Jurkat, Clone E6-1 (cell line): Measurements from ENCODE around the gene IL17RE. TPM values are rescaled to one million over a fixed set of nuclear protein-coding genes. Genes with fewer than 3 reads are reported as not detected.
"Not testable (repeated sequence)": the region's sequence is repeated elsewhere in the genome, so short reads cannot be mapped to it uniquely, and the experiment has no call there.

Experiments
- DNase-seq: peaks from one replicate; pipeline ENCODE4 v3.0.0-alpha.2; 2011; ENCODE audit warnings: low read depth, low spot score
- H3K4me3 ChIP-seq: 2 replicates; pipeline ENCODE4 v1.5.1; 2011; ENCODE audit warnings: mild to moderate bottlenecking, low read length, control low read depth, moderate library complexity
- polyA plus RNA-seq: library from polyadenylated mRNA; unstranded; fragments of >200 nt; gene quantifications from one replicate; pipeline ENCODE4 v1.2.1, GENCODE V29; 2012; ENCODE audit warnings: missing spikeins; ENCODE audit not compliant: insufficient read length, insufficient read depth

IL17RE gene
- 1.5 TPM for polyA plus RNA-seq

DNA sequence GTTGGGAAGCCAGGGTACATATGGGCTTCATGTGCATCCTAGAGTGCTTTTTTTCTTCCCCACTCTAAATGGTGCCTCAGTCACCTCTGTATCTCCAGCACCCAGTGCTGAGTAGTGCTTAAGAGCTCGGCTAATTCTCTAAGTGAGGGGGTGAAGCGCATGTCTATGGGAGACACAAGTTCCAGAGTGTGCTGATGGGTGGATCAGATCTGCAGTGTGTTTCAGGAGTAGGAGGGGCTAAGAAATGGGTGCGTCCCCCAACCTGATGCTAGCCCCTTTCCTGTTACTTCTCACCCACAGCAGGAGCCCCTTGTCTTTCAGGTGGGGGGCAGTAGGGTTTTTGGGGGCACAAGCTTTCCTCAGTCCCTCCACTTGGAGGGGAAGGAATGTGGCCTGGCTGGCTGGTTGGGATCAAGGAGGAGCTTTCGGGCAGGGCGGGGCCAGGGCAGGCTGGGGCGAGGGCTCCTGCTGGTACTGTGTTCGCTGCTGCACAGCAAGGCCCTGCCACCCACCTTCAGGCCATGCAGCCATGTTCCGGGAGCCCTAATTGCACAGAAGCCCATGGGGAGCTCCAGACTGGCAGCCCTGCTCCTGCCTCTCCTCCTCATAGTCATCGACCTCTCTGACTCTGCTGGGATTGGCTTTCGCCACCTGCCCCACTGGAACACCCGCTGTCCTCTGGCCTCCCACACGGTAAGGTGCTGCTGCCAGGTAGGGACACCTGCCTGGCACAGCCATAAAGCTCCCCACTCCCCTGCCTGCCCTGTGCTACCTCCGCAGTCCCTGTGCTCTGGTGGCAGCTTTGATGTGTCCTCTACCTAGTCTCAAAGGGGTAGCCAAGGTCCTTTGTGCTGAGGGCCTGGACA, at the start of gene IL17RE:
TSS of gene IL17RE (plus strand) at position 477 of the 866 bp plus-strand sequence. CDS start at position 562, 85 bp downstream.
- H3K4me3 ChIP-seq = peak within 1 kb of the TSS; percentile 8
- DNase-seq = peak; percentile 45

DNA sequence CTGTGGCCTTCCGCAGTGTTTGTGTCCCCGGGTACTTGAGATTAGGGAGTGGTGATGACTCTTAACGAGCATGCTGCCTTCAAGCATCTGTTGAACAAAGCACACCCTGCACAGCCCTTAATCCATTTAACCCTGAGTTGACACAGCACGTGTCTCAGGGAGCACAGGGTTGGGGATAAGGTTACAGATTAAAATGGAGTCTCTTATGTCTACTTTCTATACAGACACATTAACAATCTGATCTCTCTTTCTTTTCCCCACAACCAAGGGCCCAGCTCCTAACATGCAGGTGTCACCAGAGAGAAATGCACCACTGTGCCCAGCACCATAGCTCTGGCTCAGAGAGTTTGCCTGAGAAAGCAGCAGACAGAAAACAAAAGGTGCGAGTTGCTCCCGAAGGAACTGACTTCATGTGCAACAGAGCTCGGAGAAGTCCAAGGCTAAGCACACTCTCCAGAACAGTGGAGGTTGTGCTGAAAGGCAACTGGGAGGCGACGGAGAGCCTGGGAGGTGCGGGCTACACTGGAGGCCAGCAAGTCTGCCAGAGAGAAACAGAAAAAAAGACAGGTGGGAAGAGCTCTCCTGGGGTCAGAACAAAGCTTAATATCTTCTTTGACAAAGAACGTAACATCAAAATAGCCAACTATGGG, 48.2 kb upstream of the IL17RE start:
- not testable (repeated sequence) for DNase-seq, H3K4me3 ChIP-seq

GRCh38 chr3:9855594-9855993, 47.1 kb upstream of the IL17RE start:
- no peak overlapping the region for H3K4me3 ChIP-seq

DNA sequence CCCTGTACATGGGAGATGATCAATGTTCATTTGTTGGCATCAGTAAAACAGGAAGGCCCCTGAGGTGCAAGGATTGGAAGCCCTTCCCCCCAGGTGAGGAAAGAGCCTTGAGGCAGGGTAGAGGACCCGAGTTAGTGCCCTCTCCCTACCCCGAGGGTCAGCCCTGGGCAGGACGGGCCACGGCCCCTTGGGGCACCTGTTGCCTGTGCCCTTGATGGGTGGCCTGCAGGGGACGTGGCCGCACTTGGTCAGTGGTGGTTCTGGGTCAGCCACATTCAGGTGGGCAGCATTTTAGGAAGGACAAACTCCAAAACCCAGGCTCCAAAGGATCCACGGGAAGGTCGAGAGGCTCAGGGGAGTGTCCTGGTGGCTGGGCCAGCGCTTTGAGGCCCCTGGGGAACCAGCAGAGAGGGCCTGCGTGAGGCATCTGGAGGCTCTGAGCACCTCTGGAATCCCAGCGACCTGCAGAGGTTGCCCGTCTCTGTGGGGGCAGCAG, 43.1 kb upstream of the IL17RE start:
- no peak overlapping the region for H3K4me3 ChIP-seq
- DNase-seq = no peak

More at GRCh38 chr3:9855594-9855993, 47.1 kb upstream of the IL17RE start:
- no peak for DNase-seq

DNA sequence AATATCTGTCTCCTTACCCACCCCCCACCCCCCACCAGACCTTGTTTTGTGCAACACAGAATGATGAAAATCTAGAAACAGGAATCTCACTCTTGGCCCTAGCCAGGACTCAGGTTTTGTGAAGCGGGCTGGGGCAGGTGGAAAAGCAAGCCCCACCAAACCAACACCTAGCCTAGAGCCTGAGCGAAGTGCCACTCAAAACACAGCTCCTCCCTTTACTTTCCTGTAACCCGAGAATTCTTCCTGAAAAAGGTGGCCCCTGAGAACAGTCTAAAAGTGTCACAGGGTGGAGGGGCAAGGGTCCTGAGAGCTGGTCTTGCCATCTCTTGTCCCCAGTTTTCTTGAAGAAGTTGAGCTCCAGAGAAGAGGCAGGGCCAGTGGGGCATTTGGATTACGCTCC, 41.4 kb upstream of the IL17RE start:
- no peak for DNase-seq
- H3K4me3 ChIP-seq = no peak overlapping the region

- DNase-seq = no peak
- H3K4me3 ChIP-seq = no peak overlapping the region
Observed at GRCh38 chr3:9861626-9862130, 41.0 kb upstream of the IL17RE start.

DNA sequence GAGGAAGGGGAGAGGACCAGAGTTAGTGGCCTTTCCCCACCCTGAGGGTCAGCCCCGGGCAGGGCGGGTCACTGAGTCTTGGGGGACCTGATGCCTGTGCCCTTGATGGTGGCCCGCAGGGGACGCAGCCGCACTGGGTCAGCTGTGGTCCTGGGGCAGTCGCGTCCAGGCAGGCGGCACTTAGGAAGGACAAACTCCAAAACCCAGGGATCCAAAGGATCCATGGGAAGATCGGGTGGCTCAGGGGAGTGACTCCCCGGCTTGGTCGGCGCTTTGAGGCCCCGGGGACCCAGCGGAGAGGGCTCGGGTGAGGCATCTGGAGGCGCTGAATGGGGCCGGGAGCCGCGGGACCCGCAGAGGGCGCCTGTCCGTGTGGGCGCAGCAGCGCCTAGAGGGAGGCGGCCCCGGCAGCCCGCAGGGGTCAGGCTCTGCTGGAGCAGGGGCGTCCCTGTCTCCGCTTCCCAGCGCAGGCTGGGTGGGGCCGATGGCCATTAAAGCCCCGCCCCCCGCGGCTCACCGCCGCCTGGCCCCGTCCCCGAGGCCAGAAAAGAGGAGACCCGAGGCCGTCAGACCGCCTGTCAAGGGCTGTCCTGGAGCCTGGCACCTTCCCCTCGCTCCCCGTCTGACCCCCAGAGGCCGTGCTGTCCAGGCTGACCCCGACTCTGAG, 40.1 kb upstream of the IL17RE start:
- no peak for DNase-seq
- no peak overlapping the region for H3K4me3 ChIP-seq

DNA sequence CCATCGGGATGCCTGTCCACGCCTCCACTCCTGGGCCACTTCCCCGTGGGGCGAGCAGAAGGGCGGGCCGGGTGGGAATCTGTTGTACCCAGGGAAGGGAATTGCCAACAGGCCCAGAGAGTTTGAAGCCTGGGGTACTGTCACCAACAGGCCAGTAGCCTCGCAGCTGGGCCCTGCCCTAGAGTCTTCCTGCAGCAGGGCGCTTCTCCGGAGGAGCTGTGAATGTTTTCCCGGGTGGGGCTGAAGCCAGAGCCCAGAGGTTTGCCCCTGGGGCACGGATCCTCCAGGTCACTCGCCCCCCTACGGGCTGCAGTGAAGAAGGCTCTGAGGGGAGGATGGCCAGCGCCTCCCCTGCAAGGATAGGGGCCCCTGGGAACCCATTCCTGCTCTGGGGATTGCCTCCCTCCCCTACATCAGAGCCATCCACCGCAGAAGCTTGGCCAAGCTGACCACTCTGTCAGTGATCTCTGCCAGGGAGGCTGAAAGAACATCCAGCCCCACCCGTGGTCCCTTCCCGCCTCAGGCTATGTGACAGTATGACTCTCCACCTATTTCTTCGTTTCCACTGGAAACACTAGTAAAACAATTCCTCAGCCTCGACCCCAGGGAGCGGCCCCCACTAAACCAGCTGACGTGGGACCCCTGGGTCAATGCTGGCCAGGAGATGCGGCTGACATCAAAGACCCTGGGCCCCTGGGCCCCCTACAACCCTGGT, 39.4 kb upstream of the IL17RE start:
- DNase-seq = no peak
- H3K4me3 ChIP-seq = no peak overlapping the region

DNA sequence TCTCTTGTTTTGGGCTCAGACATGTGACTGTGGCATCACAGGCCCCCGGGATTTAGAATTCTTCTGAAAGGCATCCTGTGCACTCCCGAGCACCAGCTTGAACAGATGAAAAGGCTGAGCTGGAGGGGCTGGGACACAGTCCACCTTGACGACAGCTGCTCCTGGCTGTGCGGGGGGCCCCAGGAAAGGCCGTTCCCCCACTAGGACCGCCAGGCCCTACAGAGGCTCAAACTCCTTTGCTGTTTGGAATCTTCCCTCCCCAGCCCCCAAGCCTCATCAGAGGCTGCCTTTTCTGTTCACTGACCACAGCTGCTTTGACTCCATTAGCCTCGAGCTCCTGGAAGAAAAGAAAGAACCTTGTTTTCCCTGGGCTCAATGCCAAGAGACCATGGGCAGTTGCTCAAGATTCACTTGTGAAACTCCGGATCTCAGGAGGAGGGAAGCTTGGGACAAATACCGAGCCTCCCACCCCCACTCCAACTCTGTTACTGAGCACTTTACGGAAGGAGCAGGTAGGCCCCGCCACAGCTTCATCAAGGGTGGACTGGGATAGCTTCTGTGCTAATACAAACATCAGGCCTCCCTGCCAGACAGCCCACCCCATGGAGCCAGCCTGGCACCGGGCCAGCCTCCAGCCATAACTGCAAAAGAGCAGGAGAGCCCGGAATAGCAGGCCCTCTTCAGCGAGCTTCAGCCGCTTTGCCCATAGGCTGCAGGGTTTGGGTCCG, 38.3 kb upstream of the IL17RE start:
- DNase-seq = no peak
- no peak overlapping the region for H3K4me3 ChIP-seq

DNA sequence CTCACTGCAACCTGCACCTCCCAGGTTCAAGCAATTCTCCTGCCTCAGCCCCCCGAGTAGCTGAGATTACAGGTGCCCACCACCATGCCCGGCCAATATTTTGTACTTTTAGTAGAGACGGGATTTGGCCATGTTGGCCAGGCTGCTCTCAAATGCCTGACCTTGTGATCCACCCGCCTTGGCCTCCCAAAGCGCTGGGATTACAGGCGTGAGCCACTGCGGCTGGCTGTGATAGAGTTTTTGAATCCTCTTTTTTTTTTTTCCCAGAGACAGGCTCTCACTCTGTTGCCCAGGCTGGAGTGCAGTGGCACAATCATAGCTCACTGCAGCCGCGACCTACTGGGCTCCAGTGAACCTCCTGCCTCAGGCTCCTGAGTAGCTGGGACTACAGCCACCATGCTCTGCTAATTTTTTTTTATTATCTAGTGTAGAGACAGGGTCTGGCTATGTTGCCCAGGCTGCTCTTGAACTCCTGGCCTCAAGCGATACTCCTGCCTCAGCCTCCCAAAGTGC, 37.5 kb upstream of the IL17RE start:
- not testable (repeated sequence) for DNase-seq, H3K4me3 ChIP-seq

GRCh38 chr3:9866639-9867038, 36.0 kb upstream of the IL17RE start:
- H3K4me3 ChIP-seq = no peak overlapping the region
- no peak for DNase-seq

DNA sequence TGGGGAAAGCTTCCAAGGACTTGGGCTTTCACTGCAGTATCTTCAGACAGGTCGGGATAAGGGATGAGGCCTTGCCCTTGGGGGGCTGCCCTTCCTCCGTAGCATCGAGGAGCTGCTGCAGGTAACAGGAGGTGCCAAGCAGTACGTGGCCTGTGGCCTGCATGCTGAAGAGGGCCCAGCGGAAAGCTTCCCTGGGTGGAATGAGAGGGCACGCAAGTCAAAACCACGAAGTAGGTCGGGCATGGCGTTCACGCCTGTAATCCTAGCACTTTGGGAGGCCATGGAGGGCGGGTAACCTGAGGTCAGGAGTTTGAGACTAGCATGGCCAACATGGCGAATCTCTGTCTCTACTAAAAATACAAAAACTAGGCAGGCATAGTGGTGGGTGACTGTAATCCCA, 35.5 kb upstream of the IL17RE start:
- DNase-seq = no peak

DNA sequence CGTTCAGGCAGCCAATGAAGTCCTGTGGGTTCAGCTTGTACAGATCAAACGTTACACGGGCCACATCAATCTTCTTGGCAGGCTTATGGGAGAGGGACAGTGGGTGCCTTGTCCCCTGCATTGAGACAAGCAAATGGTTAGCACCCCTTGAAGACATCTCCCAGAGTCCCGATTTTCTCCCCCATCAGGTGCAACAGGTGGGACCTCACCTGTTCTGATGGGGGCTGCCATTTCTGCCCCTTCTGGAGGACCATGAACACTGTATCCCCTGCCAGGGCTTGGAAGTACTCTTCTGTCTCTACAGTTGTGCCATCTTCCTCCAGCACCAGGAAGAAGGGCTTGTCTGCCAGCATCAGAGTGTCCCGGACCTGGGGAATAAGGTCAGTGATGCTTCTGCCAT, 32.7 kb upstream of the IL17RE start:
- H3K4me3 ChIP-seq = no peak overlapping the region

More for the DNA sequence above, 35.5 kb upstream of the IL17RE start:
- H3K4me3 ChIP-seq = no peak overlapping the region

DNA sequence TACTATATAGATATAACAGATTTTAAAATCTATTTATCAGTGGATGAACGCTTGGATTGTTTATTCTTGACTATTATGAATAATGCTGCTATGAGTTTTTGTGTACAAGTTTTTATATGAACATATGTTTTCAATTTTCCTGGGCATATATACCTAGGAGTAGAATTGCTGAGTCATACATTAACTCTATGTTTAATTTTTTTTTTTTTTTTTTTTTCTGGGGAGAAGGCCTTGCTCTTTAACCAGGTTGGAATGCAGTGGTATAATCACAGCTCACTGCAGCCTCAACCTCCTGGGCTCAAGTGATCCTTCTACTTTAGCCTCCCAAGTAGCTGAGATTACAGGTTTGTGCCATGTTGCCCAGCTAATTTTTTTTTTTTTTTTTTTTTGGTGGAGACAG, 31.7 kb upstream of the IL17RE start:
- no peak overlapping the region for H3K4me3 ChIP-seq
- DNase-seq = no peak

More for the DNA sequence above, 32.7 kb upstream of the IL17RE start:
- DNase-seq = no peak

DNA sequence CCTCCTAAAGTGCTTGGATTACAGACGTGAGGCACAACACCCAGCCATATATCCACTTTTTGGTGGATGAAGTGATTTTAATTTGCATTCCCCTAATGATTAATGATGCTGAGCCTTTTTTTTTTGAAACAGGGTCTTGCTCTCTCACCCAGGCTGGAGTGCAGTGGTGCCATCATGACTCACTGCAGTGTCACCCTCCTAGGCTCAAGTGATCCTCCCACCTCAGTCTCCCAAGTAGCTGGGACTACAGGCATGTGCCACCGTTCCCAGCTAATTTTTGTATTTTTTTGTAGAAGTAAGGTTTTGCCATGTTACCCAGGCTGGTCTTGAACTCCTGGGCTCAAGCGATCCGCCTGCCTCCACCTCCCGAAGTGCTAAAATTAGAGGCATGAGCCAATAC, 30.6 kb upstream of the IL17RE start:
- DNase-seq, H3K4me3 ChIP-seq: not testable (repeated sequence)

- H3K4me3 ChIP-seq = no peak overlapping the region
- DNase-seq = no peak
Observed at GRCh38 chr3:9875448-9875847, 27.2 kb upstream of the IL17RE start.

DNA sequence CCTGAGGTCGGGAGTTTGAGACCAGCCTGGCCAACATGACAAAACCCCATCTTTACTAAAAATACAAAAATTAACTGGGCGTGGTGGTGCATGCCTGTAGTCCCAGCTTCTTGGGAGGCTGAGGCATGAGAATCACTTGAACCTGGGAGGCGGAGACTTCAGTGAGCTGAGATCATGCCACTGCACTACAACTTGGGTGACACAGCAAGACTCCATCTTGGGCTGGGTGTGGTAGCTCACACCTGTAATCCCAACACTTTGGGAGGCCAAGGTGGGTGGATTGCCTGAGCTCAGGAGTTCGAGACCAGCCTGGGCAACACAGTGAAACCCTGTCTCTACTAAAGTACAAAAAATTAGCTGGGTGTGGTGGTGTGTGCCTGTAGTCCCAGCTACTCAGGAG, 26.4 kb upstream of the IL17RE start:
- not testable (repeated sequence) for DNase-seq, H3K4me3 ChIP-seq

DNA sequence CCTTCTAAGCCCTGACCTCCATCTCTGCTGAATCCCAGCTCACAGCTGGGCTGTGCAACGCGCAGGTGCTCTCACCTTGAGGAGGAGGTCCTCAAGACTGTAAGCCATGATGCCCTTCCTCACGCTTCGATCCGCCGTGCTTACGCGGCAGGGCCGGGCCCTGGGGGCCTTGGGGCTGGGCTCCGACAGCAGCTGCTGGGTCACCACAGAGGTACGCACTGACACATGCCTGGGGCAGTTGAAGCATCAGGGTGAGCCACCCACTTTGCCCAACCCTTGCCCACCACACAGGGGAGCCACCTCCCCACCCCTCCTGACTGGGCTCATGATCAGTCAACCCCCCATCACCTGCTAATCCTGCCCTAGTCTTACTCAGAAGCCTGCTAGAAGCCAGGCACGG, 25.7 kb upstream of the IL17RE start:
- no peak overlapping the region for H3K4me3 ChIP-seq
- DNase-seq = no peak
